Endothelial cell of umbilical vein (primary cell): ENCODE measurements around the gene NAXD. TPM values are rescaled to one million over a fixed set of nuclear protein-coding genes. Genes with fewer than 3 reads are reported as not detected.

Experiments
- BruUV-seq: library from RNA; stranded (reverse); fragments of 400-500 nt; replicated peaks from 2 replicates; lab custom pipeline; 2021; lab: Mats Ljungman, UMichigan
- CTCF ChIA-PET: fragments of 300-600, 350-600 bp; sonication (Branson Sonifier 250); formaldehyde crosslinking; loops from one replicate; lab custom pipeline; 2021; ENCODE audit warnings: antibody characterized with exemption, inconsistent platforms; lab: Charles Lee
- POLR2A ChIA-PET: fragments of 300-600, 350-600 bp; sonication (Branson Sonifier 250); formaldehyde crosslinking; loops from one replicate; lab custom pipeline; 2021; ENCODE audit warnings: antibody characterized with exemption, inconsistent platforms; lab: Charles Lee
- DNase-seq: peaks from one replicate; pipeline ENCODE4 v3.0.0-alpha.2; 2011; ENCODE audit warnings: low read depth, low spot score
- FAIRE-seq: peaks from 2 replicates; lab custom pipeline; 2011; peaks lifted over from hg19 to GRCh38; lab: Jason Lieb, UNC
- H2AFZ ChIP-seq: 2 replicates; pipeline ENCODE4 v1.6.0; 2012; ENCODE audit warnings: low read depth, low read length, control low read depth, inconsistent platforms
- H3K27ac ChIP-seq: 2 replicates; pipeline ENCODE4 v1.5.1; 2011; ENCODE audit warnings: low read depth, mild to moderate bottlenecking, control low read depth, low read length, moderate library complexity; ENCODE audit not compliant: insufficient read depth
- H3K27me3 ChIP-seq, 2 experiments: 2 replicates each; pipeline versions ENCODE4 v1.6.0 to v1.6.1; 2011; ENCODE audit warnings: low read length in 2 of 2, mixed read lengths in 1 of 2; ENCODE audit not compliant: control insufficient read depth in 2 of 2, insufficient read depth in 2 of 2
- H3K36me3 ChIP-seq, 2 experiments: 2 replicates in 1 of 2; 3 replicates in 1 of 2; pipeline ENCODE4 v1.5.1; 2011; ENCODE audit warnings: low read length in 2 of 2, mild to moderate bottlenecking in 1 of 2, moderate library complexity in 1 of 2; ENCODE audit not compliant: control insufficient read depth in 2 of 2, insufficient read depth in 2 of 2; ENCODE audit errors: extremely low read depth in 1 of 2
- H3K4me1 ChIP-seq: 3 replicates; pipeline ENCODE4 v1.5.1; 2011; ENCODE audit warnings: mild to moderate bottlenecking, low read length; ENCODE audit not compliant: control insufficient read depth, insufficient read depth; ENCODE audit errors: extremely low read depth
- H3K4me2 ChIP-seq: 2 replicates; pipeline ENCODE4 v1.6.1; 2011; ENCODE audit warnings: low read length, control low read depth, mixed read lengths; ENCODE audit not compliant: insufficient read depth
- H3K4me3 ChIP-seq, 3 experiments: fragments of 200-600 bp in 1 of 3; sonication (generic), shearing (Covaris generic) in 1 of 3; replicated peaks in 1 of 3; 2 replicates each; pipeline ENCODE4 v1.5.1; 2011 to 2016; ENCODE audit warnings: control low read depth in 3 of 3, low read length in 3 of 3, mild to moderate bottlenecking in 2 of 3, inconsistent platforms in 1 of 3, low read depth in 1 of 3, moderate library complexity in 1 of 3; ENCODE audit not compliant: insufficient read depth in 1 of 3
- H3K79me2 ChIP-seq: 2 replicates; pipeline ENCODE4 v1.6.0; 2012; ENCODE audit warnings: low read length, inconsistent platforms; ENCODE audit not compliant: control insufficient read depth, insufficient read depth
- H3K9ac ChIP-seq: replicated peaks from 2 replicates; pipeline ENCODE3; 2011; ENCODE audit warnings: low read length, control low read depth; ENCODE audit not compliant: insufficient read depth; ENCODE audit errors: extremely low read depth
- H3K9me1 ChIP-seq: replicated peaks from 3 replicates; pipeline ENCODE4 v1.6.0; 2011; ENCODE audit warnings: mild to moderate bottlenecking, low read length; ENCODE audit not compliant: control insufficient read depth, insufficient read depth; ENCODE audit errors: extremely low read depth
- H3K9me3 ChIP-seq: replicated peaks from 2 replicates; pipeline ENCODE4 v1.5.1; 2012; ENCODE audit warnings: low read length, inconsistent platforms; ENCODE audit not compliant: control insufficient read depth, insufficient read depth
- H4K20me1 ChIP-seq: replicated peaks from 2 replicates; pipeline ENCODE3; 2011; ENCODE audit warnings: mild to moderate bottlenecking, low read length; ENCODE audit not compliant: control insufficient read depth, insufficient read depth; ENCODE audit errors: extremely low read depth
- EZH2 ChIP-seq: IDR thresholded peaks from 2 replicates; pipeline ENCODE4 v1.6.1; 2012; ENCODE audit warnings: borderline replicate concordance, low read depth, mild to moderate bottlenecking, moderate library complexity, low read length, inconsistent platforms; ENCODE audit not compliant: severe bottlenecking
- FOS ChIP-seq: IDR thresholded peaks from 2 replicates; pipeline ENCODE4 v1.6.1; 2011; ENCODE audit warnings: mild to moderate bottlenecking, low read length, moderate library complexity, borderline replicate concordance; ENCODE audit not compliant: insufficient read depth
- GATA2 ChIP-seq: IDR thresholded peaks from 2 replicates; pipeline ENCODE4 v1.7.0; 2011; ENCODE audit warnings: low read depth, mild to moderate bottlenecking, moderate library complexity, mixed read lengths, low read length; ENCODE audit not compliant: insufficient read length, insufficient read depth
- JUN ChIP-seq: IDR thresholded peaks from 2 replicates; pipeline ENCODE4 v1.6.1; 2011; ENCODE audit warnings: borderline replicate concordance, low read depth; ENCODE audit not compliant: insufficient read length, insufficient read depth
- MAX ChIP-seq: IDR thresholded peaks from 2 replicates; pipeline ENCODE4 v1.6.1; 2011; ENCODE audit not compliant: insufficient read depth, insufficient read length
- MYC ChIP-seq: IDR thresholded peaks from one replicate; pipeline ENCODE4 v1.6.1; 2011; ENCODE audit warnings: mild to moderate bottlenecking, low read depth, low read length
- POLR2A ChIP-seq: IDR thresholded peaks from 2 replicates; pipeline ENCODE4 v1.6.1; 2012; ENCODE audit warnings: low read depth, mild to moderate bottlenecking, control low read depth, low read length
- dilution Hi-C: fragments of 300-500 bp; cut with MboI; formaldehyde crosslinking; loops from one replicate; pipeline ENCODE4 v1.15.0; 2019; ENCODE audit warnings: low sequenced_read_pairs; ENCODE audit not compliant: extremely low pct_ligation_motif_present
- intact Hi-C: fragments of 100-400 bp; cut with micrococcal nuclease; formaldehyde crosslinking; loops from one replicate; pipeline ENCODE4 v1.10.0; 2022
- polyA plus RNA-seq, 4 experiments: library from polyadenylated mRNA; depleted of rRNA in 3 of 4; stranded (reverse) in 3 of 4; unstranded in 1 of 4; fragments of >200 nt; gene quantifications; 2 replicates each; pipeline versions ENCODE4 v1.2.1 to v1.2.3, GENCODE V29; 2011 to 2012; ENCODE audit warnings: missing spikeins in 1 of 4
- total RNA-seq: library from RNA; stranded (reverse); gene quantifications from 2 replicates; pipeline ENCODE4 v1.2.3, GENCODE V29; 2021
- TF ChIP-seq, protein P1 (sequence below), 2 donors: IDR thresholded peaks; 1 replicate in 1 of 2; 2 replicates in 1 of 2; pipeline ENCODE4 v1.5.1; 2011; ENCODE audit warnings: low read length in 2 of 2, mild to moderate bottlenecking in 2 of 2, moderate library complexity in 2 of 2, control low read depth in 1 of 2, inconsistent platforms in 1 of 2, low read depth in 1 of 2; ENCODE audit not compliant: insufficient read depth in 1 of 2; ENCODE audit errors: extremely low read depth in 1 of 2

The NAXD gene
- total and polyA plus RNA-seq, 2 donors (not counting 3 experiments of a cell fraction or from before 2014, with no cell fraction given) = 19.9 to 42.9 TPM

DNA sequence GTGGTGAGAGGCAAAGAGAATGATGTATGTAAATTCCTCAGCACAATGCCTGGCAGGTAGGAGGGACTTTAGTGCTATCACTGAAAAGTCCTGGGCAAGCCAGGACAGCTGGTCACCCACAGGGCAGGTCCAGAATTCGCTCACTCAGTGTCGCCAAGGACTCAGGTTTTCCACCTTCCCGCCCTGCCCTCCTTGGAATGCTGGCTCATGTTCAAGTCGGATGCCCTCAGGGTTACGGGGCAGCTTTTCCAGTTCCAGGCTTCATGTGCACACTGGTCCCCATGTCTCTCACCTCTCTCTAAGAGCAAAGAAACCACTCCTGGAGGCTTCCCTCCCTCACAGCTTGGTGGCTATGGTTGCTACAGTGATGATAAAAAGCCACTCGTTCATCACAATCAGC is 24.8 kb upstream of the NAXD start:
- H4K20me1 ChIP-seq = no peaks in the 10 kb centered on the region
- H3K36me3 ChIP-seq = no peaks in the 10 kb centered on the region
- intact Hi-C loops = loop anchor here (5.0 kb wide), 1 partner anchor 327 kb away; the partner anchor contains the start of gene ANKRD10
- no peaks in the 10 kb centered on the region for H3K9me3 ChIP-seq
- no peak for FAIRE-seq
- TF ChIP-seq, protein P1, sequence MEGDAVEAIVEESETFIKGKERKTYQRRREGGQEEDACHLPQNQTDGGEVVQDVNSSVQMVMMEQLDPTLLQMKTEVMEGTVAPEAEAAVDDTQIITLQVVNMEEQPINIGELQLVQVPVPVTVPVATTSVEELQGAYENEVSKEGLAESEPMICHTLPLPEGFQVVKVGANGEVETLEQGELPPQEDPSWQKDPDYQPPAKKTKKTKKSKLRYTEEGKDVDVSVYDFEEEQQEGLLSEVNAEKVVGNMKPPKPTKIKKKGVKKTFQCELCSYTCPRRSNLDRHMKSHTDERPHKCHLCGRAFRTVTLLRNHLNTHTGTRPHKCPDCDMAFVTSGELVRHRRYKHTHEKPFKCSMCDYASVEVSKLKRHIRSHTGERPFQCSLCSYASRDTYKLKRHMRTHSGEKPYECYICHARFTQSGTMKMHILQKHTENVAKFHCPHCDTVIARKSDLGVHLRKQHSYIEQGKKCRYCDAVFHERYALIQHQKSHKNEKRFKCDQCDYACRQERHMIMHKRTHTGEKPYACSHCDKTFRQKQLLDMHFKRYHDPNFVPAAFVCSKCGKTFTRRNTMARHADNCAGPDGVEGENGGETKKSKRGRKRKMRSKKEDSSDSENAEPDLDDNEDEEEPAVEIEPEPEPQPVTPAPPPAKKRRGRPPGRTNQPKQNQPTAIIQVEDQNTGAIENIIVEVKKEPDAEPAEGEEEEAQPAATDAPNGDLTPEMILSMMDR (IDR thresholded peaks at IDR 0.05; ENCODE audit: extremely low read depth in 1 of 2, insufficient read depth in 1 of 2, low read depth in 1 of 2, low read length in 2 of 2) = no peak
- TF ChIP-seq EZH2 = no peak
- no peak for TF ChIP-seq MAX
- TF ChIP-seq GATA2 = no peak
- TF ChIP-seq JUN = no peak
- TF ChIP-seq FOS = no peak
- no peak for TF ChIP-seq POLR2A
- TF ChIP-seq MYC = no peak
- H3K27ac ChIP-seq = no peak overlapping the region
- no peak overlapping the region for H3K9ac ChIP-seq
- ChIA-PET POLR2A (no interaction called here), CTCF (no interaction called here)
- BruUV-seq = no TSS peak
- no peak overlapping the region for H2AFZ ChIP-seq
- no peak for DNase-seq
- no peaks in the 10 kb centered on the region for H3K9me1 ChIP-seq
- dilution Hi-C loops = no loop called here
- H3K27me3 ChIP-seq = peaks cover 4 to 10% of the 10 kb centered on the region in 2 experiments
- H3K4me2 ChIP-seq = no peak overlapping the region
- H3K4me3 ChIP-seq = no peak overlapping the region
- no peaks in the 10 kb centered on the region for H3K4me1 ChIP-seq
- no peaks in the 10 kb centered on the region for H3K79me2 ChIP-seq
